CD4-positive, alpha-beta memory T cell (primary cell): ENCODE measurements around the gene PRDM12. TPM values are rescaled to one million over a fixed set of nuclear protein-coding genes. Genes with fewer than 3 reads are reported as not detected.

ENCODE experiments used
- CTCF ChIA-PET: fragments of 350-600 bp; sonication (Branson Sonifier 250); formaldehyde crosslinking; loops from one replicate; lab custom pipeline; 2021; ENCODE audit warnings: inconsistent platforms; ENCODE audit not compliant: partially characterized antibody; lab: Charles Lee
- POLR2A ChIA-PET: fragments of 350-600 bp; sonication (Branson Sonifier 250); formaldehyde crosslinking; loops from one replicate; lab custom pipeline; 2021; ENCODE audit not compliant: partially characterized antibody; lab: Charles Lee
- DNase-seq, 5 donors: peaks; one replicate each; pipeline versions ENCODE4 v3.0.0 to v3.0.0-alpha.2; 2020 to 2022; ENCODE audit warnings: mixed read lengths in 1 of 5
- H3K27ac ChIP-seq: one replicate; pipeline ENCODE4 v1.7.0; 2013; ENCODE audit warnings: low read depth, low read length
- H3K27me3 ChIP-seq: 2 replicates; pipeline ENCODE4 v1.7.0; 2013; ENCODE audit warnings: mild to moderate bottlenecking, low read length, moderate library complexity; ENCODE audit not compliant: insufficient read depth
- H3K36me3 ChIP-seq: 2 replicates; pipeline ENCODE4 v1.7.0; 2013; ENCODE audit warnings: mild to moderate bottlenecking, low read length, moderate library complexity; ENCODE audit not compliant: insufficient read depth
- H3K4me1 ChIP-seq: 2 replicates; pipeline ENCODE4 v1.7.0; 2013; ENCODE audit warnings: mild to moderate bottlenecking, low read length, moderate library complexity; ENCODE audit not compliant: insufficient read depth
- H3K4me3 ChIP-seq, 2 donors: one replicate each; pipeline ENCODE4 v1.7.0; 2013; ENCODE audit warnings: low read length in 2 of 2, mild to moderate bottlenecking in 1 of 2
- H3K9me3 ChIP-seq, 2 donors: one replicate each; pipeline ENCODE4 v1.7.0; 2013; ENCODE audit warnings: low read length in 2 of 2, control low read depth in 1 of 2; ENCODE audit not compliant: control insufficient read depth in 1 of 2
- H3K27ac Mint-ChIP-seq, 7 donors: one replicate each; pipeline ENCODE4 v1.8.0; 2020 to 2021; ENCODE audit warnings: mixed read lengths in 7 of 7, mild to moderate bottlenecking in 6 of 7, inconsistent platforms in 3 of 7, moderate library complexity in 3 of 7
- H3K27me3 Mint-ChIP-seq, 2 donors: one replicate each; pipeline ENCODE4 v1.8.0; 2020 to 2021; ENCODE audit warnings: mixed read lengths in 2 of 2
- H3K36me3 Mint-ChIP-seq, 2 donors: one replicate each; pipeline ENCODE4 v1.8.0; 2020 to 2021; ENCODE audit warnings: mixed read lengths in 2 of 2, inconsistent platforms in 1 of 2, mild to moderate bottlenecking in 1 of 2
- H3K4me1 Mint-ChIP-seq, 4 donors: one replicate each; pipeline ENCODE4 v1.8.0; 2020 to 2021; ENCODE audit warnings: mixed read lengths in 4 of 4, mild to moderate bottlenecking in 1 of 4
- H3K4me3 Mint-ChIP-seq, 8 donors: one replicate each; pipeline ENCODE4 v1.8.0; 2020 to 2021; ENCODE audit warnings: mixed read lengths in 8 of 8, mild to moderate bottlenecking in 7 of 8, moderate library complexity in 6 of 8, inconsistent platforms in 3 of 8
- H3K9me3 Mint-ChIP-seq, 8 donors: one replicate each; pipeline ENCODE4 v1.8.0; 2020 to 2021; ENCODE audit warnings: mixed read lengths in 8 of 8, mild to moderate bottlenecking in 5 of 8, inconsistent platforms in 3 of 8, moderate library complexity in 1 of 8
- intact Hi-C: fragments of 100-400 bp; cut with micrococcal nuclease; formaldehyde crosslinking; loops from one replicate; pipeline ENCODE4 v1.15.1; 2023
- polyA plus RNA-seq, 2 donors: library from polyadenylated mRNA; unstranded; fragments of 300-500 nt; fragmentation: Illumina TruSeq; gene quantifications; one replicate each; pipeline ENCODE4 v1.2.3, GENCODE V29; 2021
- total RNA-seq, 2 experiments: library from RNA; stranded (reverse); gene quantifications; one replicate each; pipeline ENCODE4 v1.2.3, GENCODE V29; 2021

The PRDM12 gene
- total and polyA plus RNA-seq, 4 experiments from 2014 or later: 0.11 TPM; not detected in 3

DNA sequence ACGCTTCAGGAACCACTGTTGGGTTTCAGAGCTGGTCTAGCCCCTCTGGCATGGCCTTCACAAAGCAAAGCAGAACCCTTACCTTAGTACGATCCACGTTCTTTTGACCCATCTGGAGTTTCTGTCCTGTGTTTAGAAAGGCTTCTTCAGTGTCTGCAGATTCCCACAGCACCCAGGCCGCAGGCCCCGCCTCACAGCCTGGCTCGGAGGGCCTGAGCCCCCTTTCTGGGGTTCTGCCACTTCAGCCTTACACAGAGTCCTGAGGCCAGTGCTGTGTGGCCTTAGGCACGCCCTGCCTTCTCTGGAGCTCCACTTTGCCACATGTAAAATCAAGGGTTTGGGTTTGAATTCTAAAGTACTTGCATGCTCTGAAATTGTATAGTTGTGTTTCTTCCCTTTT, 31.6 kb upstream of the PRDM12 start:
- no peaks in the 10 kb centered on the region for H3K9me3 Mint-ChIP-seq
- Histone ChIP-seq H3K27ac (no peak overlapping the region), H3K4me3 (no peak overlapping the region), H3K4me1 (no peaks in the 10 kb centered on the region), H3K36me3 (peaks cover 62% of the 10 kb centered on the region), H3K27me3 (no peaks in the 10 kb centered on the region), H3K9me3 (no peaks in the 10 kb centered on the region)
- no peaks in the 10 kb centered on the region for H3K27me3 Mint-ChIP-seq
- intact Hi-C loops: no loop called here
- DNase-seq: no peak
- ChIA-PET POLR2A (no interaction called here), CTCF (interaction anchor here (0.6 kb wide), 1 partner anchor 506 kb away, joined by 3 read pairs; no protein-coding TSS in a partner anchor)
- H3K4me1 Mint-ChIP-seq: no peaks in the 10 kb centered on the region
- H3K36me3 Mint-ChIP-seq: peaks cover 35 to 67% of the 10 kb centered on the region in 2 donors
- H3K4me3 Mint-ChIP-seq: no peak overlapping the region
- no peak overlapping the region for H3K27ac Mint-ChIP-seq

DNA sequence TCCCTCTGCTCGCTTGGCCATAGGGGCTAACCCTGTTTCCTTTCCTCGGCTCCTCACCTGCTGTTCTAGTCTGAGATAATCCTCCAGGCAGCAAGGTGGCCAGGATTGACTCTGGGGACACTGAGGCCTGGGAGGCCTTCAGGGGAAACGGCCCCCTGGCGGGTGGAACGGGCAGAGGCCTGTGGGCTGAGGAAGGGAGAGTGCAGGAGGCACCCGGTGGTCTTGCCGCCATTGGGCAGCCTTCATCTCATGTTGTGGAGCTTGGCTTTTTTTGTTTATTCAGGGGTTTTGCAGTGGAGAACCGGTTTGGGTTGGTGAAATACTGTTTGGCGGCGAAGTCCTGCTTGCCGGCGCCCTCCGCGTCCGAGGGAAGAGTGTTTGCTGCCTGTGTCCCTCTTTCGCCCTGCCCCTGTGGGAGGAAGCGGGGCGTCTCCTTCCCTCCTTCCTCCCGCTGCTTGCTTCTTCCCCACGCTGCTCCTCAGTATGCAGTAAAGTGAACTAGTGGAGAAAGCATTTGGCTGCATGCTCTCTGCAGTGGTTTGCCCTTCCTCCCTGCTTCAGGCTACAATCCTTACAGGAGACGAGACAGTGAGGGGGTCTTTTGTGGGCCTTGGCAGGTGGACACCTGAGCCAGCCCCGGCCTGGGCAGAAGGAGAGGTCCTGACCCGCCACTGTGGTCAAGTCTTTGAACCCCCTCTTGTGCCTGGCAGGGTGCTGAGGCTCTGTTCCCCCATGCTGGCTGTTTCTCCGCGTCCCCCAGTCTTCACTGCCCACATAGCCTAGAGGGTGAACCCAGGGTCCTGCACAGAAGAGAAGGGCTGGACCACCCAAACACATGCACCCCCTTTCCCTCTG, 30.8 kb upstream of the PRDM12 start:
- Mint-ChIP-seq H3K36me3 (peaks cover 41 to 69% of the 10 kb centered on the region in 2 donors), H3K27me3 (no peaks in the 10 kb centered on the region), H3K4me1 (no peaks in the 10 kb centered on the region), H3K4me3 (no peak overlapping the region), H3K27ac (peak overlapping the region in 1 of 7 donors; percentile 73), H3K9me3 (no peaks in the 10 kb centered on the region)
- intact Hi-C loops: no loop called here
- Histone ChIP-seq H3K27ac (no peak overlapping the region), H3K4me1 (no peaks in the 10 kb centered on the region), H3K9me3 (no peaks in the 10 kb centered on the region), H3K27me3 (no peaks in the 10 kb centered on the region), H3K36me3 (peaks cover 56% of the 10 kb centered on the region), H3K4me3 (no peak overlapping the region)
- ChIA-PET CTCF (no interaction called here), POLR2A (no interaction called here)
- DNase-seq: no peak

DNA sequence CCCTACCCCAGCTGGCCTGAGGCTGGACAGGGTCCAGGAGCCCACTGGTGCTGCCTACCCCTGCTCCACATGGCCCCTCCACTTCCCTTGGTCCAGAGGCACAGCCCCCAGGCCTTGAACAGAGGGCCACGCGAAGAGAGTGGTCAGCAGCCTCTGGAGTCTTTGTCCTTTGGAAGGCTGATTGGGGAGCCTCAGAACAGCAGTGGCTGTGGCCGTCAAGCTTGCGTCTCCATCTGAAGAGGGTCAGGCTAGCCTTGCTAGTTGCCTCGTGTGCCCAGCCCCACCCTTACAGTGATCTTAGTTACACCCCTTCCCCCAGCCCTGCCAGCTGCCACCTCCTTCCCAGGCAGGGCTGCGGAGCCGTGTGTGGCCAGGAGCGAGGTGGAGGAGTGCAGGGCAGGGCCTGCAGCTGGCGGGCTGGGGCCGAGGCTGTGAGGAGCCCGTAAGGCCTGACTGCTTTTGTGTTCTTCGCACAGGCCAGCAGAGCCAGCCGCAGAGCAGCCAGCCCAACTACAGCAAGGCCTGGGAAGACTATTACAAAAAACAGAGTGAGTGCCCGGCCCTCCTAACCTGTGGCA, 30.1 kb upstream of the PRDM12 start:
- CTCF ChIA-PET: no interaction called here

DNA sequence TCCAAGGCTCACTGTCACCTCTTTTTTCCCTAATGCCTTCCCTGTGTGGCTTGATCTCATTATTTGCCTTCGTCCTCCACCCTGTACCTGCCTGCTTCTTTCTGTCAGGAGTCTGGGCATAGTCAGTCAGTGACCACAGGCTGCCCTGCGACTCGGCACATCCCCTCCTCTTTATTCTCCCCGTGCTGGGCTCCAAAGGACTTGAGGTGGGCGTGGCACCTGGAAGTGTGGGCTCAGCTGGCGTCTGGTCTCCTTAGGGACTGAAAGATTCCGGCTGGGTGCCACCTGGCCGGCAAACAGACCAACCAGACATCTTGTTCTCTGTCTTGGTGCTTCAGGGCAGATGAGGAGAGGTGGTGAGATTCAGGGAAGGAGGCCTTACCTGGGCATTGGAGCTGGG, 29.6 kb upstream of the PRDM12 start:
- DNase-seq: no peak
- ChIA-PET POLR2A (no interaction called here), CTCF (no interaction called here)
- H3K4me3 Mint-ChIP-seq: no peak overlapping the region
- no peaks in the 10 kb centered on the region for H3K27me3 Mint-ChIP-seq
- intact Hi-C loops: no loop called here
- H3K27ac Mint-ChIP-seq: peak overlapping the region in 1 of 7 donors; percentile 75
- Histone ChIP-seq H3K27ac (no peak overlapping the region), H3K9me3 (no peaks in the 10 kb centered on the region), H3K4me1 (no peaks in the 10 kb centered on the region), H3K4me3 (no peak overlapping the region), H3K27me3 (no peaks in the 10 kb centered on the region), H3K36me3 (peaks cover 48% of the 10 kb centered on the region)
- no peaks in the 10 kb centered on the region for H3K4me1 Mint-ChIP-seq
- H3K9me3 Mint-ChIP-seq: no peaks in the 10 kb centered on the region
- peaks cover 52 to 66% of the 10 kb centered on the region in 2 donors for H3K36me3 Mint-ChIP-seq

More for the DNA sequence above, 30.1 kb upstream of the PRDM12 start:
- Histone ChIP-seq H3K36me3 (peaks cover 54% of the 10 kb centered on the region), H3K4me1 (no peaks in the 10 kb centered on the region), H3K9me3 (no peaks in the 10 kb centered on the region), H3K27ac (no peak overlapping the region), H3K4me3 (no peak overlapping the region), H3K27me3 (no peaks in the 10 kb centered on the region)
- Mint-ChIP-seq H3K27me3 (no peaks in the 10 kb centered on the region), H3K4me3 (no peak overlapping the region), H3K27ac (peak overlapping the region in 1 of 7 donors; percentile 73), H3K36me3 (peaks cover 49 to 68% of the 10 kb centered on the region in 2 donors), H3K4me1 (no peaks in the 10 kb centered on the region), H3K9me3 (no peaks in the 10 kb centered on the region)
- POLR2A ChIA-PET: no interaction called here
- intact Hi-C loops: no loop called here
- no peak for DNase-seq

DNA sequence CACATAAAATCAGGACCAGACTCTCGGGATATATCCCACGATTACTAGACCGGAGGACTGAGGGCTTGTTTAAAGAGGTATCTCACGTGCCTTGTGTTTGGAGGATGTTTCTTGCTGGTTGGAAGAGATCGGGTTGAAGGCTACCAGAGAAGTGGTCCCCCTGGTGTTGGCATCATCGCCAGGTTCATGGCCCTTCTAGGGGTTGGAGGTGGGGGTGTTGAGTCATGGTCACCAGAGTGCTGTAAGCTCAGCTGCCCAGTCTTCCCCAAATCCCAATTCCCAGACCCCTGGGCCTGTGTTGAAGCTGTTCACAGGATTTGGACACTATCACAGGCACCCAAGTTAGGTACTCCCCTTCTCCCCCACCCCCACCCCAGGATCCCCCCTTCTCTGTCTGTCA, 29.1 kb upstream of the PRDM12 start:
- ChIA-PET POLR2A (no interaction called here), CTCF (no interaction called here)
- Histone ChIP-seq H3K4me3 (no peak overlapping the region), H3K4me1 (no peaks in the 10 kb centered on the region), H3K36me3 (peaks cover 43% of the 10 kb centered on the region), H3K27ac (no peak overlapping the region), H3K27me3 (no peaks in the 10 kb centered on the region), H3K9me3 (no peaks in the 10 kb centered on the region)
- no peaks in the 10 kb centered on the region for H3K27me3 Mint-ChIP-seq
- H3K27ac Mint-ChIP-seq: no peak overlapping the region
- no peaks in the 10 kb centered on the region for H3K9me3 Mint-ChIP-seq
- DNase-seq: no peak
- intact Hi-C loops: no loop called here
- no peaks in the 10 kb centered on the region for H3K4me1 Mint-ChIP-seq
- H3K4me3 Mint-ChIP-seq: no peak overlapping the region
- H3K36me3 Mint-ChIP-seq: peaks cover 52 to 64% of the 10 kb centered on the region in 2 donors

DNA sequence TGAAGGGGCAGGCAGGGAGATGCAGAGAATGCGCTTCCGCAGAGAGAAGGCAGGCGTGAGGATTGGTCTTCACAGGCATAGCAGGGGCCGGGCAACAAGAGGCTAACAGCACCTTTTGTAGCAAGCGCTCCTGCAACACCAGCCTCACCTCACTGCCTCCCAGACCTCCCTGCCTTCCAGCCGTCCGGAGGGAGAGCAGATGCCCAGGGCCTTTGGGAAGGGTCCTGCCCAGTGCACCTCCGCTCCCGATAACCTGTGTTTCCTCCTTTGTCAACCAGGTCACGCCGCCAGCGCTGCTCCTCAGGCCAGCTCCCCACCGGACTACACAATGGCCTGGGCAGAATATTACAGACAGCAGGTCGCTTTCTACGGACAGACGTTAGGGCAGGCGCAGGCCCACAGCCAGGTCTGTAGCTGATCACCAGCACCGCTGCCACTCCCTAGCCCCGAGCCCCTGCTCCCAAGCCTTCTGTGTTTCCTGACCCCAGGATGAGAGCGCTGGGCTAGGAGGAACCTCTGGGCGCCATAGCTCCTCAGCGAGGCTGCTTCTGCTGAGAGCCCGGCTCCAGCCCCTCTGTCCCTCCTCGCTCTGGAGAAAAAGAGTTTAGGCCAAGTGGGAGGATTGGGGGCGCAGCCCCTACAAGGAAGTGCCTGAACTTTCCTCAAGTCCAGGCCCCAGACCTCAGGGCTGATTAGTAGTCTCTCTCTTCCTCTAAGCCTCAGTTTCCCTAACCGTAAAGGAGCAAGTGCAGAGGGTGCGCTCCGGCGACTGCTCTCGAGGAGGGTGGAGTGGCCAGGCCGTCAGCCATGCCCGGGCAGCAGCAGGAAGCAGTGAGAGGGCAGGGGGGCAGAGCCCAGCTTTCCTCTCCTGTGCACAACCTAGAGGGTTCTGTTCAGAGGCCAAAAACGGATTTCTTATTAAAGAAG, 28.4 kb upstream of the PRDM12 start:
- H3K9me3 ChIP-seq: no peaks in the 10 kb centered on the region
- Mint-ChIP-seq H3K4me3 (no peak overlapping the region), H3K4me1 (no peaks in the 10 kb centered on the region), H3K27ac (no peak overlapping the region), H3K27me3 (no peaks in the 10 kb centered on the region), H3K9me3 (no peaks in the 10 kb centered on the region), H3K36me3 (peaks cover 51 to 61% of the 10 kb centered on the region in 2 donors)
- no peak overlapping the region for H3K27ac ChIP-seq
- POLR2A ChIA-PET: no interaction called here
- peaks cover 37% of the 10 kb centered on the region for H3K36me3 ChIP-seq
- intact Hi-C loops: no loop called here
- H3K27me3 ChIP-seq: no peaks in the 10 kb centered on the region
- DNase-seq: no peak
- no peak overlapping the region for H3K4me3 ChIP-seq
- no peaks in the 10 kb centered on the region for H3K4me1 ChIP-seq
- CTCF ChIA-PET: no interaction called here

DNA sequence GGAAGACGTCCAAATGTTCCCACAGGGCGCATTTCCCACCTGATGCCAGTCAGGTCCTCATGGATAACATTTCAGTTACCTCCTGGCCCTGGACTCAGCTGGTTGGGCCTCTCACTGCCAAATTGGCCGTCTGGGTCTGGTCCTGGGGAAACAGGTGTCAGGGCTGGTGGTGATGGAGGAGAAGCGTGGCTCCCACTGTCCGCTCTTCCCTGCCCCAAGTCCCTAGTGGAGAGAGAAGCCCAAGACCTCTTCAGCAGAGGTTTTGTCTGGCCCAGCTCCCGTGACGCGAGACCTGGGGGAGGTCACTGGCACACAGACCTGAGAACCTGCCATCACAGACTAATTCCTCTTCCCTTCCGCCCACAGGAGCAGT, 27.8 kb upstream of the PRDM12 start:
- Mint-ChIP-seq H3K4me1 (no peaks in the 10 kb centered on the region), H3K27ac (no peak overlapping the region), H3K4me3 (no peak overlapping the region), H3K9me3 (no peaks in the 10 kb centered on the region), H3K27me3 (no peaks in the 10 kb centered on the region), H3K36me3 (peaks cover 45 to 56% of the 10 kb centered on the region in 2 donors)
- Histone ChIP-seq H3K9me3 (no peaks in the 10 kb centered on the region), H3K27ac (no peak overlapping the region), H3K36me3 (peaks cover 30% of the 10 kb centered on the region), H3K4me1 (no peaks in the 10 kb centered on the region), H3K4me3 (no peak overlapping the region), H3K27me3 (no peaks in the 10 kb centered on the region)
- no peak for DNase-seq
- intact Hi-C loops: no loop called here
- ChIA-PET CTCF (no interaction called here), POLR2A (no interaction called here)
